Stomach (tissue), 4 donors: ENCODE data around the gene G6PC1.

Experiments
- EP300 ChIP-seq: sonication (generic); formaldehyde crosslinking; IDR thresholded peaks from one replicate; pipeline ENCODE4 v1.6.1; 2017; ENCODE audit warnings: antibody characterized with exemption
- POLR2A ChIP-seq, 4 donors: fragments of 450-650 bp; IDR thresholded peaks; one replicate each; pipeline ENCODE4 v1.6.1; 2016; ENCODE audit warnings: antibody characterized with exemption in 4 of 4, control low read depth in 2 of 4, mild to moderate bottlenecking in 1 of 4, moderate library complexity in 1 of 4
- POLR2AphosphoS5 ChIP-seq, 3 donors: sonication (generic); formaldehyde crosslinking; IDR thresholded peaks; one replicate each; pipeline ENCODE4 v1.6.1; 2016; ENCODE audit warnings: antibody characterized with exemption in 3 of 3
- TF ChIP-seq, protein P1 (sequence below), 7 experiments: fragments of 450-650 bp in 4 of 7; fragments of 200-600 bp in 3 of 7; sonication (generic) in 3 of 7; IDR thresholded peaks; one replicate each; pipeline ENCODE4 v1.5.1; 2016 to 2019; ENCODE audit warnings: antibody characterized with exemption in 7 of 7, control low read depth in 2 of 7, mild to moderate bottlenecking in 1 of 7

DNA sequence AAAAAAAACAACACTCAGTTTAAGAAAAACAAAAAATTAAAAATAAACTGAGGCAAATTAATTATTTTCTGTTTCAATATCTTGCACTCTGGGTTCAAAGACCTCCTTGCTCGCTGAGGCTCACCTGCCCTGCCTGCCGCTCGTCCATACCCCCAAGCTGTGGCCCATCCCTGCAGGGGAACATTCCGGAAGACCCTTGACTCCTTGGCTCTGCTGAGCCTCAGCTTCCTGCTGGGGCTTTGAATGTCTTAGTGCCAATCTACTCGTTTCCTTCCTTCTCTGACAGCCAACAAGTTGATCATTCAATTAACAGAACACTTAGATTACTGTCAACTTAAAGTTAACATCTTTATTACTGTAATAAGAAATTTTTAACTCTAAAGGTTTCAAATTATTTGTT lies 24.3 kb downstream of the G6PC1 start:
- TF ChIP-seq, protein P1, sequence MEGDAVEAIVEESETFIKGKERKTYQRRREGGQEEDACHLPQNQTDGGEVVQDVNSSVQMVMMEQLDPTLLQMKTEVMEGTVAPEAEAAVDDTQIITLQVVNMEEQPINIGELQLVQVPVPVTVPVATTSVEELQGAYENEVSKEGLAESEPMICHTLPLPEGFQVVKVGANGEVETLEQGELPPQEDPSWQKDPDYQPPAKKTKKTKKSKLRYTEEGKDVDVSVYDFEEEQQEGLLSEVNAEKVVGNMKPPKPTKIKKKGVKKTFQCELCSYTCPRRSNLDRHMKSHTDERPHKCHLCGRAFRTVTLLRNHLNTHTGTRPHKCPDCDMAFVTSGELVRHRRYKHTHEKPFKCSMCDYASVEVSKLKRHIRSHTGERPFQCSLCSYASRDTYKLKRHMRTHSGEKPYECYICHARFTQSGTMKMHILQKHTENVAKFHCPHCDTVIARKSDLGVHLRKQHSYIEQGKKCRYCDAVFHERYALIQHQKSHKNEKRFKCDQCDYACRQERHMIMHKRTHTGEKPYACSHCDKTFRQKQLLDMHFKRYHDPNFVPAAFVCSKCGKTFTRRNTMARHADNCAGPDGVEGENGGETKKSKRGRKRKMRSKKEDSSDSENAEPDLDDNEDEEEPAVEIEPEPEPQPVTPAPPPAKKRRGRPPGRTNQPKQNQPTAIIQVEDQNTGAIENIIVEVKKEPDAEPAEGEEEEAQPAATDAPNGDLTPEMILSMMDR (IDR thresholded peaks at IDR 0.05) = no peak
- TF ChIP-seq POLR2AphosphoS5 (IDR thresholded peaks at IDR 0.05) (no peak), EP300 (no peak), POLR2A (IDR thresholded peaks at IDR 0.05) (no peak)
